ENCODE measurements around the gene ANKRD6.

DNA sequence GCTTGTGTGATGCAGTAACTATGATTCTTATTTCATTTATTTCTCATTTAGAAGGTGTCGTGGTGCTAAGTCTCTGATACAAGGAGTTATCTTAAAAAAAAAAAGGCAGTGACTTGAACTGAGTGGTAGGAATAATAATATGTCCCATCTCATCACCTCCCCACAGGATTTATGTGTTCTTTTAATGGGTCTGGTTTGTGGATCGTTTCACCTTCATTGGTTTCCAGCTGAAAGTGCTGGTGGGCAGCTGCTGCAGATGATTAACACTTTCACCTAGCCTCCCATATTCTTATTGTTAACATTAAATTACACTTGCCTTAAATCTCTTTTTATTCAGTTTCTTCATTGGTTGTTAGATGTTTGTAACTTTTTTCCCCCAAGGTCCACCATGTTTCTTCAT is 68.8 kb downstream of the ANKRD6 start:
- TF ChIP-seq EZH2 (IDR thresholded peaks at IDR 0.05) (no peak), POLR2AphosphoS5 (IDR thresholded peaks at IDR 0.05; ENCODE audit: borderline replicate concordance, low read depth, low read length) (no peak)
